Measurements from ENCODE around the gene VGLL1. TPM values are rescaled to one million over a fixed set of nuclear protein-coding genes. Genes with fewer than 3 reads are reported as not detected.

VGLL1 gene
- total and polyA plus RNA-seq, 2 experiments from 2014 or later, result not detected

- Mint-ChIP-seq H3K36me3 (ENCODE audit: low read depth) (no peaks in the 10 kb centered on the region), H3K27me3 (ENCODE audit: insufficient read depth, low read depth, poor library complexity) (peaks cover 2% of the 10 kb centered on the region), H3K4me3 (no peak overlapping the region), H3K9me3 (no peaks in the 10 kb centered on the region), H3K4me1 (no peaks in the 10 kb centered on the region), H3K27ac (no peak overlapping the region)
- no peaks in the 10 kb centered on the region for H3F3A ChIP-seq (replicated peaks; ENCODE audit: low read depth)
- H3K9me2 ChIP-seq (ENCODE audit: insufficient read depth), result no peaks in the 10 kb centered on the region
- no peak overlapping the region for H3K4me2 ChIP-seq
- no peaks in the 10 kb centered on the region for H3K36me3 ChIP-seq (ENCODE audit: insufficient read depth)
- H2AFZ ChIP-seq, result no peak overlapping the region
- no peak for DNase-seq (ENCODE audit: low spot score)
- TF ChIP-seq STAT1 (IDR thresholded peaks at IDR 0.05; ENCODE audit: unreplicated experiment) (no peak), JUNB (IDR thresholded peaks at IDR 0.05; ENCODE audit: unreplicated experiment) (no peak), ETS1 (IDR thresholded peaks at IDR 0.05) (no peak), REST (IDR thresholded peaks at IDR 0.05; ENCODE audit: unreplicated experiment) (no peak), ZNF331 (CRISPR knock-in tag; IDR thresholded peaks at IDR 0.05; ENCODE audit: low read depth) (no peak), CTCF (conservative IDR thresholded peaks at IDR 0.05; ENCODE audit: low read depth in 2 of 2) (no peak), ZNF462 (CRISPR knock-in tag; IDR thresholded peaks at IDR 0.05) (no peak), CREB1 (CRISPR knock-in tag; IDR thresholded peaks at IDR 0.05; ENCODE audit: low read depth) (no peak), NANOG (IDR thresholded peaks at IDR 0.05; ENCODE audit: borderline replicate concordance) (no peak), POLR2AphosphoS5 (IDR thresholded peaks at IDR 0.05; ENCODE audit: low read depth) (no peak), EZH2phosphoT487 (IDR thresholded peaks at IDR 0.05; ENCODE audit: unreplicated experiment) (no peak), EZH2 (IDR thresholded peaks at IDR 0.05; ENCODE audit: low read depth, unreplicated experiment) (no peak), ZNF114 (CRISPR knock-in tag; IDR thresholded peaks at IDR 0.05) (no peak)
- H3K4me3 ChIP-seq, result no peak overlapping the region
- no peaks in the 10 kb centered on the region for H3K79me2 ChIP-seq (replicated peaks; ENCODE audit: insufficient read depth)
- H3K27me3 ChIP-seq (ENCODE audit: insufficient read depth), result no peaks in the 10 kb centered on the region
- ATAC-seq, result no peak
- no peak overlapping the region for H3K27ac ChIP-seq (ENCODE audit: low read depth)
- no peaks in the 10 kb centered on the region for H4K20me1 ChIP-seq (replicated peaks; ENCODE audit: insufficient read depth)
- no peaks in the 10 kb centered on the region for H3K4me1 ChIP-seq (ENCODE audit: insufficient read depth)
These were observed 65.3 kb downstream of the VGLL1 start for GRCh38 chrX:136597356-136597755.
